ENCODE measurements around the gene WDR43.

WDR43 gene

GRCh38 chr2:28995765-28996750 lies 101.6 kb downstream of the WDR43 start:
- no peak for TF ChIP-seq CTCF (IDR thresholded peaks at IDR 0.05; ENCODE audit: control insufficient read depth, extremely low read depth, insufficient read depth)
- DNase-seq (ENCODE audit: low read depth) = no peak

GRCh38 chr2:28997237-28997846 lies 102.9 kb downstream of the WDR43 start:
- H3K4me3 ChIP-seq (ENCODE audit: low read depth, low read length) = no peak overlapping the region
- no peak for TF ChIP-seq CTCF (IDR thresholded peaks at IDR 0.05; ENCODE audit: control insufficient read depth, extremely low read depth, insufficient read depth)
- DNase-seq (ENCODE audit: low read depth) = no peak

More at GRCh38 chr2:28995765-28996750, 101.6 kb downstream of the WDR43 start:
- no peak overlapping the region for H3K4me3 ChIP-seq (ENCODE audit: low read depth, low read length)
